ENCODE measurements around the gene PCBP3.
"Not testable (repeated sequence)": the region's sequence is repeated elsewhere in the genome, so short reads cannot be mapped to it uniquely, and the experiment has no call there.

The PCBP3 gene

GRCh38 chr21:45636459-45636858 is 7.1 kb upstream of the PCBP3 start:
- no peak for DNase-seq

GRCh38 chr21:45636951-45637646 is 6.4 kb upstream of the PCBP3 start:
- DNase-seq, result no peak

- no peak for DNase-seq
Observed at GRCh38 chr21:45637883-45638282, 5.6 kb upstream of the PCBP3 start.

- DNase-seq, result no peak
Observed at GRCh38 chr21:45638707-45639106, 4.8 kb upstream of the PCBP3 start.

- no peak for DNase-seq
Observed at GRCh38 chr21:45639206-45640000, 4.1 kb upstream of the PCBP3 start.

- peak; percentile 3 to 34 for DNase-seq
Observed at GRCh38 chr21:45640001-45640887, 3.3 kb upstream of the PCBP3 start.

GRCh38 chr21:45640888-45641479 is 2.5 kb upstream of the PCBP3 start:
- DNase-seq, result no peak

- no peak for DNase-seq
Observed at GRCh38 chr21:45641480-45642035, 2.0 kb upstream of the PCBP3 start.

- peak in 1 of 2 donors; percentile 7 for DNase-seq
Observed at GRCh38 chr21:45642122-45642813, 1.3 kb upstream of the PCBP3 start.

GRCh38 chr21:45644041-45644906 is 749 bp downstream of the PCBP3 start:
- peak in 1 of 2 donors; percentile 13 for DNase-seq

- DNase-seq, result no peak
Observed at GRCh38 chr21:45651921-45652320, 8.4 kb downstream of the PCBP3 start.

- no peak for DNase-seq
Observed at GRCh38 chr21:45655124-45655523, 11.6 kb downstream of the PCBP3 start.

GRCh38 chr21:45656114-45656513 is 12.6 kb downstream of the PCBP3 start:
- DNase-seq, result not testable (repeated sequence)

- not testable (repeated sequence) for DNase-seq
Observed at GRCh38 chr21:45661913-45662622, 18.5 kb downstream of the PCBP3 start.

GRCh38 chr21:45662623-45663245 is 19.2 kb downstream of the PCBP3 start:
- DNase-seq, result not testable (repeated sequence)

- no peak for DNase-seq
Observed at GRCh38 chr21:45669382-45669781, 25.9 kb downstream of the PCBP3 start.

GRCh38 chr21:45670731-45671130 is 27.2 kb downstream of the PCBP3 start:
- DNase-seq, result no peak

GRCh38 chr21:45678790-45679189 is 35.3 kb downstream of the PCBP3 start:
- not testable (repeated sequence) for DNase-seq

GRCh38 chr21:45680215-45680614 is 36.7 kb downstream of the PCBP3 start:
- no peak for DNase-seq

Measured in inflammatory macrophage (primary cell).